ENCODE measurements around the gene LAMB4.

Gene LAMB4

DNA sequence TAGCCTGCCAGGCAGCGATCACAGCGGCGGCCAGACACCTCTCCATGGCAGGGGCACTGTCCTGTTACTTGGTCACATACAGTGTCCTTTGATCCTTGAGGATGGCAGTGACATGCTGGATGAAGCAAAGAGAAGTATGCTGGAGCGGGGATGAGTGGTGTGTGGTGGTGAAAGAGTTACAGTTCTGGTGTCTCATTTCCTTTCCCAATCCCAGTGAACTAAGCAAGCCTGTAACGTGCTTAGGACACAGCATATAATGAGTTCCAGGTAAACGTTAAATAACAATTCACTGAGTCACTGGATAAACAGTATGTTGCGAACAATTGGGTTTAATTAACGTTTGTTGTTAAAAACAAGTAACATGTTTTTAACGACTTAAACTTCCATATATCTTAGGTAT lies 63.7 kb downstream of the LAMB4 start:
- no peaks in the 10 kb centered on the region for H3K36me3 Mint-ChIP-seq (ENCODE audit: low read depth)
- H3K27ac Mint-ChIP-seq: no peak overlapping the region
- no peaks in the 10 kb centered on the region for H3K9me3 Mint-ChIP-seq
- no peaks in the 10 kb centered on the region for H3K27me3 Mint-ChIP-seq
- peaks cover 8% of the 10 kb centered on the region for H3K4me1 Mint-ChIP-seq (ENCODE audit: low read depth)
- H3K4me3 Mint-ChIP-seq: no peak overlapping the region

DNA sequence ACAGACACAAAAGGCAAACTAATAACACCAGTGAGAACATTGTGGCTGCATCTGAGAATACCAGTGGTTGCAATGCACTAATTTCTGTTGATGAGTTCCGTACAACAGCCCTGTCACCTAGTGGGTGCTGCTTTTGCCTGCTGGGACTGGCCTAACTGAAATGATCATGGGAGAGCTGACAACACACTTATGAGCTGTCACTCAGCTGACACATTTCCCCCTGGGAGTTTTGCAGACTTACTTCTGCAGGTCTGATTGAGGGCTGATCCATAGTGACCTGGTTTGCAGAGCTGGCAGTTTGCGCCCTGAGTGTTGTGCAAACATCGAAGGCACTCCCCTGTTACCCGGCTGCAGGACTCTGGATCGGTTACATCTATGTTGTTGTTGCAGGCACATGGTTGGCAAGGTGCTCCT lies 66.6 kb downstream of the LAMB4 start:
- H3K27me3 Mint-ChIP-seq: peaks cover 9% of the 10 kb centered on the region
- H3K36me3 Mint-ChIP-seq (ENCODE audit: low read depth): no peaks in the 10 kb centered on the region
- no peak overlapping the region for H3K27ac Mint-ChIP-seq
- no peak overlapping the region for H3K4me3 Mint-ChIP-seq
- H3K9me3 Mint-ChIP-seq: no peaks in the 10 kb centered on the region
- H3K4me1 Mint-ChIP-seq (ENCODE audit: low read depth): peaks cover 8% of the 10 kb centered on the region

DNA sequence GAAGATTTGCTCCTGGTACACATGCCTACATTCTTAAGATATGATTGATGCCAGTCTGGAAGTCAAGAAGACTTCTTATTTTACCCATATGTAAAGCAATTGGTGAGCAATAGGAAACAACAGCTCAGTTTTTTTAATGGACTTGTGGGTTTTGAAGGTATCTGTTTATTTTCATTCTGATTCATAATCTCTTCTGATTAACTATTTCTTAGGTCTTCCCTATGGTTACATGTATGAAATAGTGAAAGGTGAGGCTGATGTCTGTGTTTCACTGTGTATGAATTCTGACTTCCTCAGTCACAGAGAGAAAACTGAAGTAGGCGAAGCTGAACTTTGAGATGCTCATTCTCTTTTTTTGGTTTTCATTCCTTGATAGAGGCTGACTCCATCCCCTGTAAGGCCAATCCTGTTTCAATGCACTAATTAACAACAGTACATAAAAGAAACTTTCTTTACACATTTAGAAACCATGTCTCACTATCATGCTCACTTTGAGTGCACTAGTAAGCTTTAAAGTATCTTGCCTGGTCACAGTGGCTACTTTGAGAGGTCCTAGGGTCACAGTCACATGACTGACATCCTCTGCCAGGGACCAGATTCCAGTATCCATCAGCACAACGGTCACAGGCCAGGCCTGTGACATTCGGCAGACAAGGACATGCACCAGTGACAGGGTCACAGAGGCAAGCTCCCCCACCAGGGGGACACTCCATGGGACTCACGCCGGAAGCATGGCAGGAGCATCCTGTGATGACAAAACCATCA lies 67.7 kb downstream of the LAMB4 start:
- Mint-ChIP-seq H3K36me3 (ENCODE audit: low read depth) (no peaks in the 10 kb centered on the region), H3K4me1 (ENCODE audit: low read depth) (peaks cover 8% of the 10 kb centered on the region), H3K4me3 (no peak overlapping the region), H3K27me3 (peaks cover 9% of the 10 kb centered on the region), H3K27ac (no peak overlapping the region), H3K9me3 (no peaks in the 10 kb centered on the region)

DNA sequence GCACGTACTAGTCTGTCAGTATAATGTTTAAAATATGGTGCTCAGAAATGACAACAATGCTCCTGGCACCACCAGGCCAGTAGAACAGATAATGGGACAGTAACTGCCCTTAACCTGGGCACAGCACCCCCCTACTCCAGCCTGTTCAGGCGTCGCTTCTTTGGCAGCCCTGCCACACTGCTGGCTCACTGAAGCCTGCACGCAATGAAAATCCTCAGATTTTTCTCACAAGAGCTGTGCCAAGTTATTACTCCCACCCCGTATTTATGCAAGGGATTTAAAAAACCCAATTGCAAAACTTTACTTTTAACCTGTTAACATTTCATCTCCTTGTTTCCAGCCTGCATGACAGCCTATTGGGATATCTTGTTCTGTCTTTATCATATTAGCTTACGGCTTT lies 70.6 kb downstream of the LAMB4 start:
- H3K36me3 Mint-ChIP-seq (ENCODE audit: low read depth): no peaks in the 10 kb centered on the region
- no peaks in the 10 kb centered on the region for H3K9me3 Mint-ChIP-seq
- peaks cover 19% of the 10 kb centered on the region for H3K27me3 Mint-ChIP-seq
- H3K4me3 Mint-ChIP-seq: no peak overlapping the region
- peaks cover 8% of the 10 kb centered on the region for H3K4me1 Mint-ChIP-seq (ENCODE audit: low read depth)
- H3K27ac Mint-ChIP-seq: no peak overlapping the region

DNA sequence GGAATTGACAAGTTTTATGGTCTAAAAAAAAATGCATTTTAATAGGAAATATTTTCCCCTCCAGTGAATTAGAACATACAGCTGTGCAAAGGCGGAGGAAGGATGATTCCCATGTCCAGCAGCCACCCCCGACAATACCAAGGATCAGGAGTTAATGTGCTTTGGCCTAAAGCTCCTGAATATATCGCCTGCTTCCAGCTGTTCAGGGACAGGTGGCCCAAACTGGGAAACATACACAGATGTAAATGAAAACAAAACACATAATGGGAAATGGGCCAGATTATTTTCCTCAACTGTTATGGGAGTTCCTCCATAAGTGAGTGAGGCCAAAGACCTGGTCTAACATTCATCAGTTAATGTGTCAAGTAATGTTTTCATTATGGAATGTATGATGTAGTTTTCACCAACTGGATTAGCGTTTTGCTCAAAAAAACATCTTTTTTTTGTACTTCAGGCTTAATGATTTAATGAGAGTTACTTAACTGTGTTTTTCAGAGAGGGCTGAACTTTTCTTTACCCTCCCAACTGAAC lies 72.1 kb downstream of the LAMB4 start:
- peaks cover 19% of the 10 kb centered on the region for H3K27me3 Mint-ChIP-seq
- no peaks in the 10 kb centered on the region for H3K9me3 Mint-ChIP-seq
- no peaks in the 10 kb centered on the region for H3K36me3 Mint-ChIP-seq (ENCODE audit: low read depth)
- no peak overlapping the region for H3K27ac Mint-ChIP-seq
- no peak overlapping the region for H3K4me3 Mint-ChIP-seq
- H3K4me1 Mint-ChIP-seq (ENCODE audit: low read depth): peaks cover 8% of the 10 kb centered on the region

DNA sequence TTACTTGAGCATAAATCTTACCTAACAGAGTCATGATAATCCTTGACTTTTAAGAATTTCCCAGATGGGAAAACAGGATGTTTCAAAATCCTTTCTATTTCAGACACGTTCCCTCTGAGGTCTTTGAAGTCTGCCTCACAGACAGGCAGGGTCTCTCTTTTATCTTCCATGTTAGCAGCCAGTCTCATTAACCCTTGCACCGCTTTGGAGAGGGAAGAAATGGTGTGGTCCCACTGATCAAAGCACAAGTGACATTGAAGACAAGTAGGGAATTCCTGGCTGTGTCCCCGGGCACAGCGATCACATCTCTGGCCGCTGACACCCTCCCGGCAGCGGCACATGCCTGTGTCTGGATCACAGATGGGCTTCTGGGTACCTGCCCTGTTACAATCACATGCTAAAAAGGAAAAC lies 74.5 kb downstream of the LAMB4 start:
- no peaks in the 10 kb centered on the region for H3K9me3 Mint-ChIP-seq
- no peak overlapping the region for H3K27ac Mint-ChIP-seq
- H3K4me1 Mint-ChIP-seq (ENCODE audit: low read depth): no peaks in the 10 kb centered on the region

GRCh38 chr7:108054537-108054936 lies 75.6 kb downstream of the LAMB4 start:
- no peaks in the 10 kb centered on the region for H3K36me3 Mint-ChIP-seq (ENCODE audit: low read depth)
- peaks cover 10% of the 10 kb centered on the region for H3K27me3 Mint-ChIP-seq
- no peaks in the 10 kb centered on the region for H3K9me3 Mint-ChIP-seq
- H3K4me3 Mint-ChIP-seq: no peak overlapping the region
- no peaks in the 10 kb centered on the region for H3K4me1 Mint-ChIP-seq (ENCODE audit: low read depth)
- H3K27ac Mint-ChIP-seq: no peak overlapping the region

More for the DNA sequence above, 74.5 kb downstream of the LAMB4 start:
- H3K4me3 Mint-ChIP-seq: no peak overlapping the region
- H3K36me3 Mint-ChIP-seq (ENCODE audit: low read depth): no peaks in the 10 kb centered on the region
- peaks cover 16% of the 10 kb centered on the region for H3K27me3 Mint-ChIP-seq

DNA sequence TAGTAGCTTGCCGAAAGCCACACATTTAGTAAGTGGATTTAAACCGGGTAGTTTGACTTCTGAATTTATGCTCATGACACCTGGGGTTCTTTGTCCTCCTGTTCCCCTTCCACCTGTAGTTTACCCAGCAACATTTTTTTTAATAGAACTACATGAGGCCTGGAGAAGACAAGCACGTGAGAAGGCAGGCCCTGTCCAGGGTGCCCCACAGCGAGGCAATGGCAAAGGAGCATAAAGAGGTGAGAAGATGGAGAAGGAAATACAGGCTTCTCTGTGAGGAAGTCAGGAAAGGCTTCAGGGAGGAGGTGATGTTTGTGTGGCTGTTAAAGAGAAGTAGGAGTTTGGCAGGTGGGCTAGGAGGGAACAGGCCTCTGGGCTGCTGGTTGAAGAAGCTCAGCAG lies 76.9 kb downstream of the LAMB4 start:
- Mint-ChIP-seq H3K36me3 (ENCODE audit: low read depth) (no peaks in the 10 kb centered on the region), H3K9me3 (no peaks in the 10 kb centered on the region), H3K4me3 (no peak overlapping the region), H3K4me1 (ENCODE audit: low read depth) (no peaks in the 10 kb centered on the region), H3K27ac (no peak overlapping the region), H3K27me3 (peaks cover 10% of the 10 kb centered on the region)

DNA sequence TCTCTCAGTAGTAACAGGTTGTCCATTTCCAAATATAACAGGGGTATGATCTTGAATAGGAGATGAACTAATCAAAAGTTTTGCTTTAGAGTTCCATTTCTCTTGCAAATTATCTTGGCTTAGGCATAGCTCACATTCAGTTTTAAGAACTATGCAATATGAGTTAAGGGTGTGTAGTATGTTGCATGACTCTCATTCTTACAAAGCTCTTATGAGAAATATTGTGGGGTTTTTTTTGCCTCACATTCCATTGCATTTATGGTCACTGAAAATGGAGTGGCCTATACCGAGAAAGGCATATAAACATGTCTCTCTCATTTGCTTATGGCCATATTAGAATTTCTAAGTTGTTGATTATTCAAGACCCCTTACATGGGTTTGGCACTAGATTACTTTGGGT lies 78.7 kb downstream of the LAMB4 start:
- peaks cover 10% of the 10 kb centered on the region for H3K27me3 Mint-ChIP-seq
- H3K4me3 Mint-ChIP-seq: no peak overlapping the region
- H3K27ac Mint-ChIP-seq: no peak overlapping the region
- peaks cover 4% of the 10 kb centered on the region for H3K4me1 Mint-ChIP-seq (ENCODE audit: low read depth)
- no peaks in the 10 kb centered on the region for H3K9me3 Mint-ChIP-seq
- no peaks in the 10 kb centered on the region for H3K36me3 Mint-ChIP-seq (ENCODE audit: low read depth)

GRCh38 chr7:108049962-108050361 lies 80.2 kb downstream of the LAMB4 start:
- Mint-ChIP-seq H3K27me3 (no peaks in the 10 kb centered on the region), H3K4me1 (ENCODE audit: low read depth) (peaks cover 4% of the 10 kb centered on the region), H3K27ac (no peak overlapping the region)

DNA sequence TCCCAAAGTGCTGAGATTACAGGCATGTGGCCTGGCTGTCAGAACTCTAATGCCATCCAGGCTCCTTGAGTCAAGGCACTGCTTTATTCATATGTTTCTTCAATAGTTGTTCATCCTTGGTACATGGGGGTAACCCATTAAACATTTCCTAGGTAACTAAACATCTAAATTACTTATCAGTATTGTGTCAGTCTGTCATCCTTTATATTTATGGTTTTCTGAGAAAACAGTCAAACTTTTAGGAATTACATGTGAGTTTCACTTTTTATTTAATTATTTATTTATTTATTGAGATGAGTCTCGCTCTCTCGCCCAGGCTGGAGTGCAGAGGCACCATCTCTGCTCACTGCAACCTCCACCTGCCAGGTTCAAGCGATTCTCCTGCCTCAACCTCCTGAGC lies 81.7 kb downstream of the LAMB4 start:
- H3K27me3 Mint-ChIP-seq: no peaks in the 10 kb centered on the region
- H3K4me1 Mint-ChIP-seq (ENCODE audit: low read depth): peaks cover 4% of the 10 kb centered on the region
- no peak overlapping the region for H3K27ac Mint-ChIP-seq
- no peak overlapping the region for H3K4me3 Mint-ChIP-seq
- H3K9me3 Mint-ChIP-seq: no peaks in the 10 kb centered on the region
- H3K36me3 Mint-ChIP-seq (ENCODE audit: low read depth): no peaks in the 10 kb centered on the region

More at GRCh38 chr7:108049962-108050361, 80.2 kb downstream of the LAMB4 start:
- Mint-ChIP-seq H3K9me3 (no peaks in the 10 kb centered on the region), H3K36me3 (ENCODE audit: low read depth) (no peaks in the 10 kb centered on the region), H3K4me3 (no peak overlapping the region)

DNA sequence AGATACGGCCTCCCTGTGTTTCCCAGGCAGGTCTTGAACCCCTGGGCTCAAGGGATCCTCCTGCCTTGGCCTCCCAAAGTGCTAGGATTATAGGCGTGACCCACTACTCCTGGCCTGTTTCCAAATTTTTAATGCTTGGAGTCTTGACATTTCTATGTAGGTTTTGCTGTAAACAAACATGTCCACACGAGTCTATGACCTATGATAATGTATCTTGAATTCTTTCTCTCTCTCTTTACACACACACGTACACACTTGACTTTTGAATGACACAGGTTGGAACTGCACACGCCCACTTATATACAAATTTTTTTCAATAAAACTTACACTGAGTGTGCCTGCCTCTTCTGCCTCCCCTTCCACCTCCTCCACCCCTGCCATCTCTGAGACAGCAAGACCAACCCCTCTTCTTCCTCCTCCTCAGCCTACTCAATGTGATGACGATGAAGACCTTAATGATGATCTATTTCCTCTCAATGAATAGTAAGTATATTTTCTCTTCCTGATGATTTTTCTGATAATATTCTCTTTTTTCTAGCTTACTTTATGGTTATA lies 83.1 kb downstream of the LAMB4 start:
- no peaks in the 10 kb centered on the region for H3K36me3 Mint-ChIP-seq (ENCODE audit: low read depth)
- no peak overlapping the region for H3K27ac Mint-ChIP-seq
- H3K9me3 Mint-ChIP-seq: no peaks in the 10 kb centered on the region

DNA sequence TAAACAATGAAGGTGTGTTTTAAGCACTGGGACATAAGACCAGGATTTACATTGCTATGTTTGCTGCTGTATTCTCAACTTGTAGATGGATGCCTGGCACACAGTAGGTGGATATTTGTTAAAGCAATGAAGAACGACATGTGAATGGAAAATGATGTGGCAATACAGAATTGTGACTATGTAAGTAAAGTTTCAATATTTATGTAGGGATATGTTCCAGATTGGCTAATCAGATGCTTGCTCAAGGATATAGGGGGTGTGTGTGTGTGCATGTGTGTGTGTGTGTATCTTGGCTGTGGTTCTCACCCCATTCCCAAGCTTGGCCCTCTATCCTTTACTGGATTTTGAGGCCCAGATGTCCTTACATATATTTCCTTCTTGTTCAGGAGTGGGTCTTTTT lies 84.5 kb downstream of the LAMB4 start:
- Mint-ChIP-seq H3K9me3 (no peaks in the 10 kb centered on the region), H3K27me3 (peaks cover 9% of the 10 kb centered on the region), H3K27ac (no peak overlapping the region), H3K4me1 (ENCODE audit: low read depth) (peaks cover 4% of the 10 kb centered on the region), H3K4me3 (no peak overlapping the region), H3K36me3 (ENCODE audit: low read depth) (no peaks in the 10 kb centered on the region)

More for the DNA sequence above, 83.1 kb downstream of the LAMB4 start:
- no peaks in the 10 kb centered on the region for H3K27me3 Mint-ChIP-seq
- H3K4me3 Mint-ChIP-seq: no peak overlapping the region
- H3K4me1 Mint-ChIP-seq (ENCODE audit: low read depth): peaks cover 4% of the 10 kb centered on the region

DNA sequence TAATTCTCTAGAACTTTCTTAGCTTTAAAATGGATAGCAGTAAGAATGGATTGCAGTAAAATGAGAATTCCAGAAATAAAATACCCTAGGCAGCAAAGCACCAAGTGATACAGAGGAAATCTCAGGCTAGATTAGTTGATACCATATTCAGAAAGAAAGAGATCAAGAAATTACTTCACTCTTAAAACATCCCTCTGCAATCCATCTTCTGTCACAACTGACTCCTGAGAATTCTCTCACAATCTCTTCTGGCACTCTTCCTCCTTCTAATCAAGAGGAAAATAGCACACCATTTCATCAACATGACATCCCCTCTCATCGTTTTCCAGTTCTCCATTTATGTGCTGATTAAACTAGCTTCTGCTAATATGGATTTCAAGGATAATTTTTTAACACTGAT lies 85.0 kb downstream of the LAMB4 start:
- H3K36me3 Mint-ChIP-seq (ENCODE audit: low read depth): no peaks in the 10 kb centered on the region
- H3K9me3 Mint-ChIP-seq: no peaks in the 10 kb centered on the region
- no peak overlapping the region for H3K27ac Mint-ChIP-seq
- H3K4me1 Mint-ChIP-seq (ENCODE audit: low read depth): peaks cover 4% of the 10 kb centered on the region
- no peak overlapping the region for H3K4me3 Mint-ChIP-seq
- H3K27me3 Mint-ChIP-seq: peaks cover 12% of the 10 kb centered on the region

DNA sequence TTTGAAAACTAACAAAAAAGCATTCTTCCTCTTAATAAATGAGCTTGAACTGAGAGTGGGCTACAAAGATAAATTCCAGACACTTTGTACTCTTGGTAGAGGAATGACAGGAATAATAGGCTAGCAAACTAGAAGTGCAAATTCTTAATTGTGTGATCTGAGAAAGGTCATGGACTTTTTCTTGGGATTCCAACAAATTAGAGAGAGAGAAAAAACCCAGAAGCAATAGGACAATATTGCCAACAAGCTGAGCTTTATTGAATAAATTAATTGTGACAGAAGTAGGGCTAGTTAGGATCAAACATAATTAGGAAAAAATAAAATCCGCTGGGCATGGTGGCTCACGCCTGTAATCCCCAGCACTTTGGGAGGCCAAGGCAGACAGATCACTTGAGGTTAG lies 85.8 kb downstream of the LAMB4 start:
- peaks cover 17% of the 10 kb centered on the region for H3K27me3 Mint-ChIP-seq
- no peaks in the 10 kb centered on the region for H3K36me3 Mint-ChIP-seq (ENCODE audit: low read depth)
- no peak overlapping the region for H3K4me3 Mint-ChIP-seq
- H3K27ac Mint-ChIP-seq: no peak overlapping the region
- no peaks in the 10 kb centered on the region for H3K9me3 Mint-ChIP-seq
- H3K4me1 Mint-ChIP-seq (ENCODE audit: low read depth): peaks cover 4% of the 10 kb centered on the region

DNA sequence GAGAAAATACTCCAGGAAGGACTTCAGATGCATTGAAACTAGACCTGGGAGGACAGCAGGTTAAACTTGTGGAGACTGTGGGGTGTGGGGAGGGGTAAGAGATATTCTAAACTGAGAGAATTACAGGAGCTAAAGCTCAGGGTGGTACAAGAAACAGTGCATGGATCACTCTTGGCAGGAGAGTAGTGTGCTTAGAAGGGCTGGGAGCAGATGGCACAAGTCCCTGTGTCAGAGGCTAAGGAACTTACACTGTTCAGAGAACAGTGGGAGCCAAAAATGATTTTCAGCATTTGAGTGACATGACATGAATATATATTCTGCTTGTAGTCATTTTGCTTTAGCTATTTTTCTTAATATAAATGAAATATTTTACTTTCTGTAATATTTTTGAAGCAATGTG lies 91.2 kb downstream of the LAMB4 start:
- Mint-ChIP-seq H3K4me3 (no peak overlapping the region), H3K4me1 (ENCODE audit: low read depth) (no peaks in the 10 kb centered on the region), H3K27ac (no peak overlapping the region), H3K27me3 (peaks cover 17% of the 10 kb centered on the region), H3K36me3 (ENCODE audit: low read depth) (no peaks in the 10 kb centered on the region), H3K9me3 (no peaks in the 10 kb centered on the region)

Measured in stimulated activated naive CD8-positive, alpha-beta T cell treated with anti-CD3 and anti-CD28 coated beads, Interleukin-15, Interleukin-2, amounts not matched to agents 100 ng/mL and 50 ng/mL, for 24 hours (primary cell).